Tibial nerve (tissue), 4 donors: ENCODE results near the gene CD209.

Source experiments
- CTCF ChIP-seq, 5 experiments: fragments of 200-600 bp in 3 of 5; fragments of 450-650 bp in 2 of 5; sonication (generic) in 3 of 5; IDR thresholded peaks; one replicate each; pipeline ENCODE4 v1.5.1; 2016 to 2019; ENCODE audit warnings: antibody characterized with exemption in 5 of 5, mild to moderate bottlenecking in 3 of 5, moderate library complexity in 2 of 5
- EP300 ChIP-seq, 2 donors: sonication (generic); formaldehyde crosslinking; IDR thresholded peaks; one replicate each; pipeline ENCODE4 v1.6.1; 2017; ENCODE audit warnings: antibody characterized with exemption in 2 of 2, mild to moderate bottlenecking in 1 of 2

GRCh38 chr19:7692417-7693088 lies 54.8 kb downstream of the CD209 start:
- no peak for TF ChIP-seq CTCF (IDR thresholded peaks at IDR 0.05)
- TF ChIP-seq EP300 (IDR thresholded peaks at IDR 0.05): no peak
